Dermis microvascular lymphatic vessel endothelial cell (primary cell): ENCODE data around the gene PGBD1. TPM values are rescaled to one million over a fixed set of nuclear protein-coding genes. Genes with fewer than 3 reads are reported as not detected.

Source experiments
- DNase-seq, 2 donors: peaks; one replicate each; pipeline versions ENCODE4 v3.0.0 to v3.0.0-alpha.2; 2010; ENCODE audit warnings: low read depth in 2 of 2
- total RNA-seq: library from RNA; depleted of rRNA; stranded (reverse); fragments of >200 nt; gene quantifications from 2 replicates; pipeline ENCODE4 v1.2.1, GENCODE V29; 2014

PGBD1 gene
- total RNA-seq, 1 donor from 2014 or later: 4.6 TPM

- no peak for DNase-seq
These were observed 53.7 kb downstream of the PGBD1 start for GRCh38 chr6:28335040-28335563.

GRCh38 chr6:28335564-28336283, 54.4 kb downstream of the PGBD1 start, which contains the start of gene ZSCAN31:
Gene ZSCAN31, minus strand, starts transcription at chr6:28336148. Its CDS starts 6,465 bp downstream, at chr6:28329683.
- DNase-seq: peak; percentile 98 to 99

GRCh38 chr6:28336284-28337120, 55.1 kb downstream of the PGBD1 start:
- peak; percentile 59 to 77 for DNase-seq

- no peak for DNase-seq
These were observed 55.7 kb downstream of the PGBD1 start for GRCh38 chr6:28337121-28337520.

- no peak for DNase-seq
These were observed 59.1 kb downstream of the PGBD1 start for GRCh38 chr6:28340310-28341095.

GRCh38 chr6:28343898-28344677, 62.7 kb downstream of the PGBD1 start:
- DNase-seq: no peak

- DNase-seq: no peak
These were observed 63.8 kb downstream of the PGBD1 start for GRCh38 chr6:28345201-28345600.

- DNase-seq: no peak
These were observed 65.7 kb downstream of the PGBD1 start for GRCh38 chr6:28347119-28347518.

GRCh38 chr6:28349344-28349891, 68.0 kb downstream of the PGBD1 start:
- no peak for DNase-seq

- peak; percentile 65 to 84 for DNase-seq
These were observed 68.7 kb downstream of the PGBD1 start, which contains the start of gene ZKSCAN3 for GRCh38 chr6:28349892-28350737. Gene ZKSCAN3, plus strand, starts transcription at chr6:28349947. Its CDS starts 9,640 bp downstream, at chr6:28359587.

- no peak for DNase-seq
These were observed 69.7 kb downstream of the PGBD1 start for GRCh38 chr6:28351087-28351486.

- no peak for DNase-seq
These were observed 70.1 kb downstream of the PGBD1 start for GRCh38 chr6:28351493-28351925.

Other genes with a start within 250 kb of the PGBD1 start
- 0.25 and 0.39 TPM in 2 replicates for gene ZNF165, start 201.0 kb upstream of the PGBD1 start, total RNA-seq
- 10.5 and 12.1 TPM in 2 replicates for gene ZSCAN16, start 157.0 kb upstream of the PGBD1 start, total RNA-seq
- 9.6 and 15.2 TPM in 2 replicates for gene ZKSCAN8, start 139.7 kb upstream of the PGBD1 start, total RNA-seq
- 6.5 and 8.6 TPM in 2 replicates for gene ZSCAN9, start 56.3 kb upstream of the PGBD1 start, total RNA-seq
- 3.0 and 4.3 TPM in 2 replicates for gene ZKSCAN4, start 29.3 kb upstream of the PGBD1 start, total RNA-seq
- gene NKAPL, start 22.3 kb upstream of the PGBD1 start, total RNA-seq: under 0.01 and 0.38 TPM in 2 replicates
- 6.4 and 9.0 TPM in 2 replicates for gene ZSCAN26, start 14.4 kb upstream of the PGBD1 start, total RNA-seq
- gene ZSCAN31, start 54.6 kb downstream of the PGBD1 start, total RNA-seq: 6.6 and 12.1 TPM in 2 replicates
- gene ZKSCAN3, start 68.4 kb downstream of the PGBD1 start, total RNA-seq: 4.2 and 4.6 TPM in 2 replicates
- 2.1 and 3.2 TPM in 2 replicates for gene ZSCAN12, start 118.2 kb downstream of the PGBD1 start, total RNA-seq
- under 0.01 and 0.26 TPM in 2 replicates for gene ZSCAN23, start 161.9 kb downstream of the PGBD1 start, total RNA-seq
- gene GPX6, start 234.2 kb downstream of the PGBD1 start, total RNA-seq: not detected in 2 replicates
- not detected in 2 replicates for gene GPX5, start 244.3 kb downstream of the PGBD1 start, total RNA-seq